ENCODE measurements around the gene PIEZO1.
"Not testable (repeated sequence)": the region's sequence is repeated elsewhere in the genome, so short reads cannot be mapped to it uniquely, and the experiment has no call there.

Gene PIEZO1

GRCh38 chr16:88828711-88829110 lies 43.7 kb upstream of the PIEZO1 start:
- TF ChIP-seq, protein P1, sequence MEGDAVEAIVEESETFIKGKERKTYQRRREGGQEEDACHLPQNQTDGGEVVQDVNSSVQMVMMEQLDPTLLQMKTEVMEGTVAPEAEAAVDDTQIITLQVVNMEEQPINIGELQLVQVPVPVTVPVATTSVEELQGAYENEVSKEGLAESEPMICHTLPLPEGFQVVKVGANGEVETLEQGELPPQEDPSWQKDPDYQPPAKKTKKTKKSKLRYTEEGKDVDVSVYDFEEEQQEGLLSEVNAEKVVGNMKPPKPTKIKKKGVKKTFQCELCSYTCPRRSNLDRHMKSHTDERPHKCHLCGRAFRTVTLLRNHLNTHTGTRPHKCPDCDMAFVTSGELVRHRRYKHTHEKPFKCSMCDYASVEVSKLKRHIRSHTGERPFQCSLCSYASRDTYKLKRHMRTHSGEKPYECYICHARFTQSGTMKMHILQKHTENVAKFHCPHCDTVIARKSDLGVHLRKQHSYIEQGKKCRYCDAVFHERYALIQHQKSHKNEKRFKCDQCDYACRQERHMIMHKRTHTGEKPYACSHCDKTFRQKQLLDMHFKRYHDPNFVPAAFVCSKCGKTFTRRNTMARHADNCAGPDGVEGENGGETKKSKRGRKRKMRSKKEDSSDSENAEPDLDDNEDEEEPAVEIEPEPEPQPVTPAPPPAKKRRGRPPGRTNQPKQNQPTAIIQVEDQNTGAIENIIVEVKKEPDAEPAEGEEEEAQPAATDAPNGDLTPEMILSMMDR (IDR thresholded peaks at IDR 0.05; ENCODE audit: insufficient read depth, low read length, missing control alignments), result no peak
- ChIA-PET CTCF (interaction anchor here (1.2 kb wide), 1 partner anchor 19 kb away, joined by 3 read pairs; no protein-coding TSS in a partner anchor), POLR2A (no interaction called here)
- DNase-seq (ENCODE audit: low read depth, low spot score), result no peak
- no peak overlapping the region for H3K4me3 ChIP-seq (ENCODE audit: low read depth, low read length)

DNA sequence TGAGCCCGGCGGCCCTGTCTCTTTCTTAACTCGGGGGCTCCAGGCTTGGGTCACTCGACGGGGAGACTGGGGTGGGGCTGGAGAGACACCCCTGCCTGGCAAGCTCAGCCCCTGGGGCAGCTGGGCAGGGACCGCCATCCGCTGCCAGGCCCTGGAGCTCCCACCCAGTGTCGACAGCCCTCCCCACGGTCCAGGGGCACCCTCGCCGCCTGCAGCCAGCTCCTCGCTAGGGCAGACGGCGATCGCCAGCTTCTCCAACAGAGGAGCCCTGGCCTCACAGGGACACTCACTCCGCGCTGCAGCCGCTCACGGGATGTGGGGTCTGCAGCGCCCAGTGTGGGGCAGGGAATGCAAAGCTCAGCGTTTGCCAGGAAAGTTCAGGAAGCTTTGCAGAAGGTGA lies 42.7 kb upstream of the PIEZO1 start:
- H3K4me3 ChIP-seq (ENCODE audit: low read depth, low read length), result no peak overlapping the region
- CTCF ChIA-PET, result interaction anchor here (1.1 to 1.2 kb wide), 2 partner anchors 16 to 18 kb away, joined by 3 read pairs; partner anchors contain the start of gene APRT
- TF ChIP-seq, protein P1 (IDR thresholded peaks at IDR 0.05; ENCODE audit: insufficient read depth, low read length, missing control alignments), result no peak
- POLR2A ChIA-PET, result interaction anchor here (0.6 kb wide), 1 partner anchor 22 kb away, joined by 3 read pairs; no protein-coding TSS in a partner anchor
- no peak for DNase-seq (ENCODE audit: low read depth, low spot score)

DNA sequence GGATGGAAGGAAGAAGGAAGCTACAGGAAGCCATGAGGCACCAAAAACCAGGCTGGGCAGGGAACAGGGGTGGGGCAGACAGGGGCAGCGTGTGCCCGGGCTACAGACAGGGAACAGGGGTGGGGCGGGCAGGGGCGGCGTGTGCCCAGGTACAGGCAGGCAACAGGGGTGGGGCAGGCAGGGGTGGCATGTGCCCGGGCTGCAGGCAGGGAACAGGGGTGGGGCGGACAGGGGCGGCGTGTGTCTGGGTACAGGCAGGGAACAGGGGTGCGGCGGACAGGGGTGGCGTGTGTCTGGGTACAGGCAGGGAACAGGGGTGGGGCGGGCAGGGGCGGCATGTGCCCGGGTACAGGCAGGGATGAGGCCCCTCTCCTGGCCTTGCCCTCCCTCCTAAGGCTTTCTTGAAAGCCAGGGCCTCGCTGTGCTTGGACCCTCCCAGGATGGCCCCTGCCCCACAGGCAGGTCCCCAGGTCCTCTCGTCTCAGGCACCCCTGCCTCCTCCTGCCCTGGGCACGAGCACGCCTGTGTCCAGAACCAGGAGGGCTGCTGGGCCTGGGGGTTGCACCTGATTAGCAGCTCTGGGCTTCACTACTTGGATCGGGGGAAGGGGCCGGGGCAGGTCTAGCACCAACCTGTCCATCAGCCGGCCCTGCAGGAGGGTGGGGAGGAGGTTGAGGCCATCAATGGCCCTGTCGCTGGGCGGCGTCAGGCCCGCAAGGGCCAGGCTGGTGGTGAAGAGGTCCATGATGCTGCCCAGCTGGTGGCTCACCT lies 41.2 kb upstream of the PIEZO1 start:
- TF ChIP-seq, protein P1 (IDR thresholded peaks at IDR 0.05; ENCODE audit: insufficient read depth, low read length, missing control alignments), result no peak
- CTCF ChIA-PET, result no interaction called here
- no peak for DNase-seq (ENCODE audit: low read depth, low spot score)
- no peak overlapping the region for H3K4me3 ChIP-seq (ENCODE audit: low read depth, low read length)
- POLR2A ChIA-PET, result no interaction called here

DNA sequence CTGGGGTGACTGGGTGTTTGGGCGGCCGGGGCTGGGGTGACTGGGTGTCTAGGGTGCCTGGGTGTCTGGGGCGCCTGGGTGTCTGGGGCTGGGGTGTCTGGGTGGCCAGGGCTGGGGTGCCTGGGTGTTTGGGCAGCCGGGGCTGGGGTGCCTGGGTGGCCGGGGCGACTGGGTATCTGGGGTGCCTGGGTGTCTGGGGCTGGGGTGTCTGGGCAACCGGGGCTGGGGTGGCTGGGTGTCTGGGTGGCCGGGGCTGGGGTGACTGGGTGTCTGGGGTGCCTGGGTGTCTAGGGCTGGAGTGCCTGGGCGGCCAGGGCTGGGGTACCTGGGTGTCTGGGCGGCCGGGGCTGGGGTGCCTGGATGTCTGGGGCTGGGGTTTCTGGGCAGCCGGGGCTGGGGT lies 40.1 kb upstream of the PIEZO1 start:
- no peak overlapping the region for H3K4me3 ChIP-seq (ENCODE audit: low read depth, low read length)
- ChIA-PET CTCF (interaction anchor here (1.0 kb wide), 1 partner anchor 12 kb away, joined by 4 read pairs; no protein-coding TSS in a partner anchor), POLR2A (no interaction called here)
- TF ChIP-seq, protein P1 (IDR thresholded peaks at IDR 0.05; ENCODE audit: insufficient read depth, low read length, missing control alignments), result no peak
- DNase-seq (ENCODE audit: low read depth, low spot score), result no peak

- ChIA-PET POLR2A (no interaction called here), CTCF (interaction anchor here (1.0 kb wide), 1 partner anchor 11 kb away, joined by 4 read pairs; no protein-coding TSS in a partner anchor)
- H3K4me3 ChIP-seq (ENCODE audit: low read depth, low read length), result no peak overlapping the region
- DNase-seq (ENCODE audit: low read depth, low spot score), result no peak
- TF ChIP-seq, protein P1 (IDR thresholded peaks at IDR 0.05; ENCODE audit: insufficient read depth, low read length, missing control alignments), result no peak
These were observed 39.4 kb upstream of the PIEZO1 start for GRCh38 chr16:88824256-88825077.

- DNase-seq (ENCODE audit: low read depth, low spot score); H3K4me3 ChIP-seq (ENCODE audit: low read depth, low read length); POLR2A ChIA-PET; CTCF ChIA-PET: not testable (repeated sequence)
These were observed 38.6 kb upstream of the PIEZO1 start for GRCh38 chr16:88823646-88824045.

All from AG04449 (cell line).